Measurements from ENCODE around the gene NSD2. TPM values are rescaled to one million over a fixed set of nuclear protein-coding genes. Genes with fewer than 3 reads are reported as not detected.

Gene NSD2
- total RNA-seq, 1 donor = 84.7 TPM

DNA sequence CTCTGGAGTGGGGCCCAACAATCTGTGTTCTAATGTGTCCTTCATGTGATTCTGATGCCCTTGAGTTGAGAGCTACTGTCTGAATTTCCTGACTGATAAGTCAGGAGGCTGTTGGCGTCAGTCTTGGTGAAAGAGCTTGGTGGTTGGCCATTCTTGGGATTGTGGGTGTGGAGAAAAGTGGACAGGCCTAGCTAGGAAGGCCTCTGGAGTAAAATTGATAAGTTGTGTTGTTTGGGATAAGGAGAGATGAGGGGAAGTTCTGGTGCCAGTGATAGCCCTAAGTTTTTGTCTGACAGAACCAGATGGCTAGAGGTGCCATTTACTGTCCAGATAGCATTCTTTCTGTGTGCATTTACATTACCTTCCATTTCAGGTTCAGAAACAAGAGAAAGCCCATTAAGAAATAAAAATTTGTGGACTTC lies 11.7 kb downstream of the NSD2 start:
- TF ChIP-seq, protein P1, sequence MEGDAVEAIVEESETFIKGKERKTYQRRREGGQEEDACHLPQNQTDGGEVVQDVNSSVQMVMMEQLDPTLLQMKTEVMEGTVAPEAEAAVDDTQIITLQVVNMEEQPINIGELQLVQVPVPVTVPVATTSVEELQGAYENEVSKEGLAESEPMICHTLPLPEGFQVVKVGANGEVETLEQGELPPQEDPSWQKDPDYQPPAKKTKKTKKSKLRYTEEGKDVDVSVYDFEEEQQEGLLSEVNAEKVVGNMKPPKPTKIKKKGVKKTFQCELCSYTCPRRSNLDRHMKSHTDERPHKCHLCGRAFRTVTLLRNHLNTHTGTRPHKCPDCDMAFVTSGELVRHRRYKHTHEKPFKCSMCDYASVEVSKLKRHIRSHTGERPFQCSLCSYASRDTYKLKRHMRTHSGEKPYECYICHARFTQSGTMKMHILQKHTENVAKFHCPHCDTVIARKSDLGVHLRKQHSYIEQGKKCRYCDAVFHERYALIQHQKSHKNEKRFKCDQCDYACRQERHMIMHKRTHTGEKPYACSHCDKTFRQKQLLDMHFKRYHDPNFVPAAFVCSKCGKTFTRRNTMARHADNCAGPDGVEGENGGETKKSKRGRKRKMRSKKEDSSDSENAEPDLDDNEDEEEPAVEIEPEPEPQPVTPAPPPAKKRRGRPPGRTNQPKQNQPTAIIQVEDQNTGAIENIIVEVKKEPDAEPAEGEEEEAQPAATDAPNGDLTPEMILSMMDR (IDR thresholded peaks at IDR 0.05; ENCODE audit: insufficient read depth, low read length) = no peak
- no peak overlapping the region for H3K4me3 ChIP-seq (ENCODE audit: low read depth, low read length)
- no peak for DNase-seq (ENCODE audit: low read depth)

DNA sequence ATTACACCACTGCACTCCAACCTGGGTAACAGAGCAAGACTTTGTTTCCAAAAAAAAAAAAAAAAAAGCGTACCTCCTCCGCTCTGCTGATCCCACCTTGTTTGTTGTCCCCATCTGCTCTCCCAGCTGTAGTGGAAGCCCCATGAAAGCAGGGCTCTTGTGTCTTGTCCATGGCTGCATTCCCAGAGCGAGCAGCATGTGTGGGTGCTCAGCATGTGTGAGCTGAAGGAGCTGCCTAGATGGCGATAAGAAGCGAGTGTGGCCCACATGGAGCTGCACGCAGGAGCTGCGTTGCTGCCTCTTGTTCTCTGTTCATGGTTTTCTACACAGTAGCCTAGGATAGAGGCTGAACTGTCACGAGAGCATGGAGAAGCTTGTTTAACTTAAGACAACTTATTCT lies 12.4 kb downstream of the NSD2 start:
- no peak overlapping the region for H3K4me3 ChIP-seq (ENCODE audit: low read depth, low read length)
- TF ChIP-seq, protein P1 (IDR thresholded peaks at IDR 0.05; ENCODE audit: insufficient read depth, low read length) = no peak
- no peak for DNase-seq (ENCODE audit: low read depth)

DNA sequence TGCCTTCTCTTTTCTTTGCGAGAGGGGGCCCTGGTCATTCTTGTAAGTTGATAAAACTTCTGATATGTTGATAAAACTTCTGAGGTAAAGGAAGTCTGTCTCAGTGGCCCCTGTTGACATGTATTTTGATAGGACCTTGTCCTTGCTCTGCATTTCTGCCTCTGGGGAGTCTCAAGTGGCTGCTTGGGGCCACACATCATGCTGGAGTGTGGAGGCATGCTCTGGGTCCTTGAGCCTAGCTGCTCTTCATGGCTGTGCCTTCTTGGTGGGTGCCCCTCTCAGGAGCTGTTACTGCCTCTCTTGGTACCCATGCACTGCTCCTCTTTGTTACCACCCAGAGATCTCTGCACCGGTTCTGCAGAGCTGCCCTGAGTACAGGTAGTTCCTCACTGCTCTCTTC lies 14.2 kb downstream of the NSD2 start:
- no peak overlapping the region for H3K4me3 ChIP-seq (ENCODE audit: low read depth, low read length)
- TF ChIP-seq, protein P1 (IDR thresholded peaks at IDR 0.05; ENCODE audit: insufficient read depth, low read length) = no peak
- no peak for DNase-seq (ENCODE audit: low read depth)

DNA sequence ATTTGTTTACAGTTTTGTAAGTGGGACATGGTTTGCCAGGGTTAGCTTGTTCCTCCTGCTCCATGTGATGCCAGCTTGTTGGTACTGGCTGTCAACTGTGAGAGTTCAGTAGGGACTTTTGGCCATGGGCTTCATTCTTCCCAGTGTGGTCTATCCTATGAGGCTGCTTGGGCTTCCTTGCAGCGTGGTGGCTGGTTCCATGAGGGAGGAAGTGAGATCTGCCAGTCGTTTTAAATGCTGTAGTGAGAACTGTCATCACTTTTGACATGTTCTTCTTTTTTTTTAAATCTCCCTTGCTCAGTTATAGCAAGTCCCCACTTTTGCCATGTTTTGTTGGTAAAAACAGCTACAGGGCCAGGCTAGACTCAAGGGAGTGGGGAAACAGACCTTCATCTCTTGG lies 15.9 kb downstream of the NSD2 start:
- DNase-seq (ENCODE audit: low read depth) = no peak
- H3K4me3 ChIP-seq (ENCODE audit: low read depth, low read length) = no peak overlapping the region
- TF ChIP-seq, protein P1 (IDR thresholded peaks at IDR 0.05; ENCODE audit: insufficient read depth, low read length) = no peak

DNA sequence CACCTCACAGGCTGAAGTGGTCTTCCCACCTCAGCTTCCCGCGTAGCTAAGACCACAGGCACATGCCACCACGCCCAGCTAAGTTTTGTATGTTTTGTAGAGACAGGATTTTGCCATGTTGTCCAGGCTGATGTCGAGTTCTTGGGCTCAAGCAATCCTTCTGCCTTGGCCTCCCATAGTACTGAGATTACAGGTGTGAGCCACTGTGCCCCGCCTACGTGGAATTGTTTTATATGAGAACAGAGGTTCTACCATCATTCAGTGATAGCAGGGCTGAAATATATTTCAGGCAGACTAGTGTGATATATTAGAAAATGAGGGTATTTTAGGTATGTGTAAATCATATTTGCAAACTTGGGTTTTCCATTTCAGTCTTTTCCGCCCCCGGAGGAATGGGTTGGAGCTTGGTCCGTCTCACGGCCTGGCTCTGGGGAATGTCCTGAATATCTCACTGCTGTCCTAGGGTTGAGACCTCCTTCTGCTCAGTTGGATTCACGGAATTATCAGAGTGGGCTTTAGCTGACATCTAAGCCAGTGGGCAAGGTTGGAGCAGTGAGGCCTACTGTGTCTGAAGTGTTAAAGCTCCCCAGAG lies 19.9 kb downstream of the NSD2 start:
- no peak overlapping the region for H3K4me3 ChIP-seq (ENCODE audit: low read depth, low read length)
- DNase-seq (ENCODE audit: low read depth) = no peak
- TF ChIP-seq, protein P1 (IDR thresholded peaks at IDR 0.05; ENCODE audit: insufficient read depth, low read length) = no peak

DNA sequence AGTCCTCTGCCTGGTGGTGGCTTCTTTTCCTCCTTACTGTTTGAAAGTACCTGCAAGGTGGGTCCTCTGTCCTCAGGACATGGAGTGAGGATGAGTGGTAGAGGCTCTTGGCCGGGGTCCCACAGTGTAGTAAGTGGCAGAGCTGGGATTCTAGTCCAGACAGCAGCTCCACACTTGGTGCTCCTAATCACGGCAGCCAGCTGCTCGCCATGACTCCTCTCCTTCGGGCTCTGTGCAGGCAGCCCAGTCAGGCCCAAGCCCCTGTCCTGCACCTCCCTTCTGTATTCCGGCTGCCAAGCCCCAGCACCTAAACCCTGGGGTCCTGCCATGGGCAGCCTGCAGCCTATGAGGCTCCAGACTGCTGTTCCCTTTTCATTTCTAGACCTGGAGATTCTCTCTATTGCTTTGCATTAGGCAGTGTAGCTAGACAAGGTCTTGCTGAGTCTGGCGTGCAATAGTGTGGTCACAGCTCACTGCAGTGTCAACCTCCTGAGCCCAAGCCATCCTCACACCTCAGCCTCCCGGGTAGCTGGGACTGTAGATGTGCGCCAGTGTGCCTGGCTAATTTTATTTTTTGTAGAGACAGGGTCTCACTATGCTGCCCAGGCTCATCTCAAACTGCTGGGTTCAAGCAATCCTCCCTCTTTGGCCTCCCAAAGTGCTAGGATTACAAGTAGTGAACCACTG lies 24.9 kb downstream of the NSD2 start:
- TF ChIP-seq, protein P1 (IDR thresholded peaks at IDR 0.05; ENCODE audit: insufficient read depth, low read length) = no peak
- no peak for DNase-seq (ENCODE audit: low read depth)
- H3K4me3 ChIP-seq (ENCODE audit: low read depth, low read length) = no peak overlapping the region

DNA sequence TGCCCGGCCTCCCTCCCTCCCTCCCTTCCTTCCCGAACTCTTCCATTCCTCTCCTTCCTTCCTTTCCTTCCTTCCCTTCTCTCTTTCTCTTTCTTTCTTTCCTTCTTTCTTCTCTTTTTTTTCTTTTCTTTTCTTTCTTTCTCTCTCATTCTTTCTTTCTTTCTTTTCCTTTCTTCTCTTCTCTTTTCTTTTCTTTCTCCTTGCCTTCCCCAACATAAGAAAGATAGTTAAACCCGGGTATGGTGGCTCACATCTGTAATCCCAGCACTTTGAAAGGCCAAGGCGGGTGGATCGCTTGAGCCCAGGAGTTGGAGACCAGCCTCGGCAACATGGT lies 25.4 kb downstream of the NSD2 start:
- DNase-seq (ENCODE audit: low read depth) = no peak
- TF ChIP-seq, protein P1 (IDR thresholded peaks at IDR 0.05; ENCODE audit: insufficient read depth, low read length) = no peak
- H3K4me3 ChIP-seq (ENCODE audit: low read depth, low read length) = no peak overlapping the region

Data from fibroblast of the aortic adventitia (primary cell).